NCI-H1417 treated with DMSO at 0.1 percent for 48 hours (cell line): ENCODE results near the gene CLDN9.
A peak's percentile ranks its signal among the peaks of the same experiment; 100 is the strongest.

ENCODE experiments used
- DNase-seq: peaks from one replicate; lab custom pipeline; 2025; lab: John Stamatoyannopoulos, UW

CLDN9 gene

GRCh38 chr16:2974319-2975056, 38.2 kb upstream of the CLDN9 start:
- no peak for DNase-seq

GRCh38 chr16:2975161-2975795, 37.4 kb upstream of the CLDN9 start:
- DNase-seq = no peak

GRCh38 chr16:2976201-2976600, 36.5 kb upstream of the CLDN9 start:
- no peak for DNase-seq

GRCh38 chr16:2976673-2977072, 36.0 kb upstream of the CLDN9 start:
- no peak for DNase-seq

- DNase-seq = no peak
These were observed 35.3 kb upstream of the CLDN9 start for GRCh38 chr16:2977440-2977839.

GRCh38 chr16:2979669-2980226, 33.0 kb upstream of the CLDN9 start:
- DNase-seq = no peak

- peak; percentile 45 for DNase-seq
These were observed 32.2 kb upstream of the CLDN9 start, which contains the start of gene PKMYT1 for GRCh38 chr16:2980227-2981176. PKMYT1 (minus strand) TSS chr16:2980446; CDS start chr16:2979657, 789 bp downstream.

- DNase-seq = no peak
These were observed 31.4 kb upstream of the CLDN9 start for GRCh38 chr16:2981177-2981898.

GRCh38 chr16:2981899-2982250, 30.8 kb upstream of the CLDN9 start:
- DNase-seq = no peak

- no peak for DNase-seq
These were observed 30.3 kb upstream of the CLDN9 start for GRCh38 chr16:2982402-2982801.

- DNase-seq = no peak
These were observed 29.0 kb upstream of the CLDN9 start for GRCh38 chr16:2983706-2984136.

GRCh38 chr16:2985462-2985861, 27.3 kb upstream of the CLDN9 start:
- DNase-seq = no peak

- no peak for DNase-seq
These were observed 26.8 kb upstream of the CLDN9 start for GRCh38 chr16:2985893-2986355.

GRCh38 chr16:2986623-2987188, 26.0 kb upstream of the CLDN9 start:
- no peak for DNase-seq

GRCh38 chr16:2987286-2987685, 25.4 kb upstream of the CLDN9 start:
- no peak for DNase-seq

- no peak for DNase-seq
These were observed 24.9 kb upstream of the CLDN9 start for GRCh38 chr16:2987833-2988232.

GRCh38 chr16:2988590-2989099, 24.1 kb upstream of the CLDN9 start:
- DNase-seq = no peak

GRCh38 chr16:2990891-2991290, 21.8 kb upstream of the CLDN9 start:
- DNase-seq = no peak

- DNase-seq = no peak
These were observed 21.0 kb upstream of the CLDN9 start for GRCh38 chr16:2991566-2992261.

GRCh38 chr16:2992383-2993081, 20.2 kb upstream of the CLDN9 start:
- DNase-seq = no peak
